ELF-1 (cell line): ENCODE results near the gene MYO19.
"Not testable (repeated sequence)": the region's sequence is repeated elsewhere in the genome, so short reads cannot be mapped to it uniquely, and the experiment has no call there.

ENCODE experiments used
- DNase-seq: peaks from one replicate; pipeline ENCODE4 v3.0.0-alpha.2; 2016; ENCODE audit warnings: low read depth, low spot score

Gene MYO19

GRCh38 chr17:36498560-36499300 lies 35.9 kb downstream of the MYO19 start:
- DNase-seq: no peak

GRCh38 chr17:36498155-36498554 lies 36.5 kb downstream of the MYO19 start:
- no peak for DNase-seq

- DNase-seq: no peak
Measured at GRCh38 chr17:36496018-36496789, 38.5 kb downstream of the MYO19 start.

GRCh38 chr17:36495076-36495578 lies 39.5 kb downstream of the MYO19 start:
- DNase-seq: no peak

GRCh38 chr17:36494674-36495073 lies 40.0 kb downstream of the MYO19 start:
- no peak for DNase-seq

- no peak for DNase-seq
Measured at GRCh38 chr17:36493956-36494355, 40.7 kb downstream of the MYO19 start.

- peak; percentile 94 for DNase-seq
Measured at GRCh38 chr17:36486204-36487194, 48.2 kb downstream of the MYO19 start, which contains the start of gene ZNHIT3. Gene ZNHIT3 (plus strand): TSS chr17:36486681. CDS start chr17:36486700, 19 bp downstream.

- DNase-seq: no peak
Measured at GRCh38 chr17:36485805-36486203, 48.9 kb downstream of the MYO19 start.

GRCh38 chr17:36485027-36485426 lies 49.6 kb downstream of the MYO19 start:
- no peak for DNase-seq

GRCh38 chr17:36484021-36484420 lies 50.6 kb downstream of the MYO19 start:
- DNase-seq: not testable (repeated sequence)

- DNase-seq: peak; percentile 95
Measured at GRCh38 chr17:36482611-36483504, 51.8 kb downstream of the MYO19 start.

- DNase-seq: peak; percentile 16
Measured at GRCh38 chr17:36481829-36482228, 52.8 kb downstream of the MYO19 start.

GRCh38 chr17:36475346-36475970 lies 59.2 kb downstream of the MYO19 start:
- no peak for DNase-seq

- no peak for DNase-seq
Measured at GRCh38 chr17:36474571-36474970, 60.1 kb downstream of the MYO19 start.

GRCh38 chr17:36470499-36470898 lies 64.2 kb downstream of the MYO19 start:
- DNase-seq: no peak

GRCh38 chr17:36469733-36470132 lies 64.9 kb downstream of the MYO19 start:
- DNase-seq: no peak

GRCh38 chr17:36468903-36469635 lies 65.6 kb downstream of the MYO19 start:
- no peak for DNase-seq

- DNase-seq: no peak
Measured at GRCh38 chr17:36464765-36465088, 69.9 kb downstream of the MYO19 start.
